GM12874 (cell line): ENCODE results near the gene IL20RB.

Experiments
- CTCF ChIP-seq: IDR thresholded peaks from 2 replicates; pipeline ENCODE4 v1.5.1; 2011; ENCODE audit warnings: low read depth, mild to moderate bottlenecking, control low read depth, low read length, moderate library complexity; ENCODE audit not compliant: insufficient read depth

The IL20RB gene

DNA sequence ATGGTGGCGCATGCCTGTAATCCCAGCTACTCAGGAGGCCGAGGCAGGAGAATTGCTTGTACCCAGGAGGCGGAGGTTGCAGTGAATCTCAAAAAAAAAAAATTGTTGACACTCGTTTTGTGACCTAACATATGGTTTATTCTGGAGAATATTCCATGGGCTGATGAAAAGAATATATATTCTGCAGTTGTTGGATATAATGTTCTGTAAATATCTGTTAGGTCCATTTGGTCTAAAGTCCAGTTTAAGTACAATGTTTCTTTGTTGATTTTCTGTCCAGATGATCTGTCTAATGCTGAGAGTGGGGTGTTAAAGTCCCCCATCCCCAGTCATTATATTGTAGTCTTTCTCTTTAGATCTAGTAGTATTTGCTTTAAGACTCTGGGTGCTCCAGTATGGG is 15.6 kb downstream of the IL20RB start:
- TF ChIP-seq CTCF = no peak

GRCh38 chr3:136974670-136975069 is 16.9 kb downstream of the IL20RB start:
- TF ChIP-seq CTCF = no peak

- no peak for TF ChIP-seq CTCF
Measured at GRCh38 chr3:136979204-136979603, 21.4 kb downstream of the IL20RB start.

DNA sequence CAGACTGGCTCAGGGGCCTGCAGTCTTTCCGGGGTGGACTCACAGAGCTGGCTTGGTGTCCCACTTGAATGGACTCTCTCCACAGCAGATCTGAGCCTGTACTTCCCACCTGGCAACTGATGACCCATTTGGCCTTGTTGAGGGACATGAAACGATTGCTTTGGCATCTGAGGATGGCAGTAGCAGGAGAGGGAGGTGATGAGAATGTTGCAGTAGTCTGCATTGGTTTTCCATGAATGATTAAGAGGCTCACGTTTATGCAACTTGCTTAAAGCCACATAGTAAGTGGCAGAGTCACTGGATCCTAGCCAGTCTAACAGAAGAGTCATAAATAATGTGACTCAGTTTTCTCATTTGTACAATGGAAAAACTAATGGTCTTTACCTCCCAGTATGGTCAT is 21.9 kb downstream of the IL20RB start:
- no peak for TF ChIP-seq CTCF

GRCh38 chr3:136982033-136982432 is 24.2 kb downstream of the IL20RB start:
- TF ChIP-seq CTCF = no peak

DNA sequence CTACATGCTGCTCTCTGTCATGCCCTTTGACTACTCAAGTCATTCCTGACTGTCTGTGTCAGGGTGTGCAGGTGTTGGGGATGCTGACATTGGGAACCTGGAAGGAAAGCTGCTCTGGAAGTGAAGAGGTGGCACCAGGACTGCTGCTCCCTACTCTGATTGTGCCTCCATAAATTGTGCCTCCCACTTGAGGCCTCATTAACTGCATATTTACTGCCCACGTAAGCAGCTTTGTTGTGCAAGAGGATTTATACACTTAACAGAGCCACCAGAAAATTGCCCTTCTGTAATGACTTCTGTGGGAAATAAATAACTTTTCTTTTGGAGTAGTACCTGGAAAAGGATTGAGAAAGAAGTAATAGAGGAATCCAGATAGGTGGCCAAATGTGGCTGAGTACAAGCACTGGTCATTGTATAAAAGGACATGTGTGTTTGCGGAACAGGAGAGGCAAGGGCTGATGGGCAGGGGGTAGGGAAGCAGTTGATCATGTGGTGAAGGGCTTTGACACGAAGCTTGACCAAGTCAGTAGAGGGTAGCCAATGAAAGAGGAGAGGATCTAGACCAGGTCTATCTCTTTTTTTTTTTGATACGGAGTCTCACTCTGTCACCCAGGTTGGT is 24.8 kb downstream of the IL20RB start:
- no peak for TF ChIP-seq CTCF

DNA sequence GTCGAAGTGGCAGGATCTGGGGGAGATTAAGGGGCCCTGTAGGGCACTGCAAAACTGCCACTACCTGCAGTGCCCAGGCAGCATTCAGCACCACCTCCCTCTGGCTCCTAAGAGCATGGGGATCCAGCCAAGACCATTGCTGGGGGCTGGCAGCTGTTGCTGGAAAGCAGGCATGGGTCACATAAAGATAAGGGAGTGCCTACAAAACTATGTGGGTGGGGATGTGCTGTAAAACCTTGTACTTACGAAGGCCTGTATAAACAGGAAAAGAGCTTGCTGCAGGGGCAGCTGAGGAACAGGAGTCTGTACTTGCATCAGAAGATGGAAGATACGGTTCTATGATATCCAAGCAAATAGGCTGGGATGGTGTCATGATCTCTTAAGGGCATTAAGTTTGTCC is 27.1 kb downstream of the IL20RB start:
- TF ChIP-seq CTCF = no peak

DNA sequence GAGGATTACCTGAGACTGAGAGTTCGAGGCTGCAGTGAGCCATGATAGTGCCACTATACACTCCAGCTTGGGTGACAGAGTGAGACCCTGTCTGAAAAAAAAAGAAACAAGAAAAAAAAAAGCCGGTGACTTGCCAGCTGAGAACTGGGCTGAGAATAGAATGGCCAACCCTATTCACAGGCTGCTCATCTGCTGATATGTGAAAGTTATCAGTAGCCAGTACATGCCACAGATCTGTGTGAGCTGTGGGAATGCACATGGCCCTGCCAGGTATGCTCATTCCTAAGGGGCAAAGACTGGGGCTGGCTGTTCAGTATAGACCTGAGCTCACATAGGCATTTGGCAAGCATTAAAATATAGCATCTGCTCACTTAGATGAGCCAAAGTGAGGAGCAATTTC is 30.9 kb downstream of the IL20RB start:
- TF ChIP-seq CTCF = no peak
